Esophagus squamous epithelium (tissue), 5 donors: ENCODE results near the gene STUB1. TPM values are rescaled to one million over a fixed set of nuclear protein-coding genes. Genes with fewer than 3 reads are reported as not detected.
A peak's percentile ranks its signal among the peaks of the same experiment; 100 is the strongest.

Experiments
- DNase-seq: peaks from one replicate; lab custom pipeline; 2025; lab: John Stamatoyannopoulos, UW
- H3K27ac ChIP-seq, 4 donors: fragments of 200-600 bp; sonication (generic); one replicate each; pipeline ENCODE4 v1.5.1; 2016 to 2019; ENCODE audit warnings: mild to moderate bottlenecking in 1 of 4
- H3K27me3 ChIP-seq, 4 donors: fragments of 200-600 bp; sonication (generic); 1 replicate in 3 of 4; 2 replicates in 1 of 4; pipeline versions ENCODE4 v1.5.1 to v1.6.0; 2017 to 2021; ENCODE audit warnings: antibody characterized with exemption in 1 of 4
- H3K36me3 ChIP-seq, 3 donors: fragments of 200-600 bp; sonication (generic); one replicate each; pipeline ENCODE4 v1.5.1; 2016 to 2019
- H3K4me1 ChIP-seq, 3 donors: fragments of 200-600 bp; sonication (generic); one replicate each; pipeline ENCODE4 v1.5.1; 2017 to 2019
- H3K4me3 ChIP-seq, 4 donors: fragments of 200-600 bp; sonication (generic); 1 replicate in 3 of 4; 2 replicates in 1 of 4; pipeline ENCODE4 v1.5.1; 2016 to 2019; ENCODE audit warnings: mild to moderate bottlenecking in 2 of 4, moderate library complexity in 1 of 4
- H3K9me3 ChIP-seq, 3 donors: fragments of 200-600 bp; sonication (generic); one replicate each; pipeline ENCODE4 v1.5.1; 2016 to 2019
- POLR2A ChIP-seq, 4 donors: fragments of 450-650 bp; IDR thresholded peaks; one replicate each; pipeline ENCODE4 v1.6.1; 2017; ENCODE audit warnings: antibody characterized with exemption in 4 of 4, mild to moderate bottlenecking in 4 of 4, moderate library complexity in 3 of 4
- WGBS, 2 donors: methylation state at CpG; one replicate each; pipeline ENCODE4 v1.1.5; 2018; 5-methylcytosine and 5-hydroxymethylcytosine counted together
- intact Hi-C: fragments of 100-400 bp; cut with DNase I; formaldehyde crosslinking; loops from one replicate; pipeline ENCODE4 v1.15.0; 2022
- total RNA-seq, 4 donors: library from RNA; depleted of rRNA; stranded (reverse); fragments of >200 nt; gene quantifications; one replicate each; pipeline ENCODE4 v1.1.0, GENCODE V29; 2016
- TF ChIP-seq, protein P1 (sequence below), 6 experiments: fragments of 450-650 bp in 4 of 6; fragments of 200-600 bp in 2 of 6; sonication (generic) in 2 of 6; IDR thresholded peaks; one replicate each; pipeline ENCODE4 v1.5.1; 2016 to 2019; ENCODE audit warnings: antibody characterized with exemption in 6 of 6, mild to moderate bottlenecking in 4 of 6, moderate library complexity in 4 of 6
- donor health status: DM: yes; HTN: yes; CAD: no.

The STUB1 gene
- total RNA-seq, 4 donors from 2014 or later = 102 to 148 (median 120) TPM

DNA sequence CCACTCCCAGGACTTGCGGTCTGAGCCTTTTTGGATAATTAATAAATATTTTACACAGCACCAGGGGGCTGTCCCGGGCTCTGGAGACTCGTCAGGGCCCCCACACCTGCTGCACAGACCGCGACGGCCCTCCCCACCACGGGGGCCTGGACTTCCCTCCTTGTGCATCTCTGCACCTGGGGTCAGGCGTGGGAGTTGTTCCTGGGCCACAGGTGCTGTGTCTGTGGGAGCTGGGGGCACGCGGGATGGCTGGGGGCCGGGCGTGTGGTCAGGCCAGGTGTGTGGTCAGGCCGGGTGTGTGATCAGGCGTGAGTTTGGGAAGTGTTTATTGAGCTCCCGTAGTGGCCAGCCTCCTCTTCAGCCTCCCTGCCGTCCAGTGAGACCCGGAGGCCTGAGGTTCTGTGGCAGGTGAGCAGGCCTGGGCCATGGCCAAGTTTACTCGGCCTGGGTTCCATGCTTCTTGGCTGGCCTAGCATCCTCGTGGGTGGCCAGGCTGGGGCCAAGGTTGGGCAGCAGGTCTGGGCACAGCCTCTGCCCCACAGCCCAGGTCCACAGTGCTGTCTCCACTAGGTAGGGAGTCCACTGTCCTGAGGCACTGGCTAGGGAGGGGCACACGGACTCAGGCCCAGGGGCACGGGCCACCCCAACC lies 1.9 kb upstream of the STUB1 start:
- Histone ChIP-seq H3K4me1 (peaks cover 54 to 86% (median 65%) of the 10 kb centered on the region in 3 donors), H3K27ac (peak overlapping the region in 3 of 4 donors; percentile 79 to 97 (median 93)), H3K9me3 (no peaks in the 10 kb centered on the region), H3K36me3 (peaks cover 13 to 34% (median 20%) of the 10 kb centered on the region in 3 donors), H3K27me3 (peaks cover 0 to 33% (median 0%) of the 10 kb centered on the region in 4 donors), H3K4me3 (no peak overlapping the region)
- WGBS, 2 donors = 58 to 72% methylated on average over 4 of the region's 21 CpGs
- intact Hi-C loops = no loop called here
- TF ChIP-seq, protein P1, sequence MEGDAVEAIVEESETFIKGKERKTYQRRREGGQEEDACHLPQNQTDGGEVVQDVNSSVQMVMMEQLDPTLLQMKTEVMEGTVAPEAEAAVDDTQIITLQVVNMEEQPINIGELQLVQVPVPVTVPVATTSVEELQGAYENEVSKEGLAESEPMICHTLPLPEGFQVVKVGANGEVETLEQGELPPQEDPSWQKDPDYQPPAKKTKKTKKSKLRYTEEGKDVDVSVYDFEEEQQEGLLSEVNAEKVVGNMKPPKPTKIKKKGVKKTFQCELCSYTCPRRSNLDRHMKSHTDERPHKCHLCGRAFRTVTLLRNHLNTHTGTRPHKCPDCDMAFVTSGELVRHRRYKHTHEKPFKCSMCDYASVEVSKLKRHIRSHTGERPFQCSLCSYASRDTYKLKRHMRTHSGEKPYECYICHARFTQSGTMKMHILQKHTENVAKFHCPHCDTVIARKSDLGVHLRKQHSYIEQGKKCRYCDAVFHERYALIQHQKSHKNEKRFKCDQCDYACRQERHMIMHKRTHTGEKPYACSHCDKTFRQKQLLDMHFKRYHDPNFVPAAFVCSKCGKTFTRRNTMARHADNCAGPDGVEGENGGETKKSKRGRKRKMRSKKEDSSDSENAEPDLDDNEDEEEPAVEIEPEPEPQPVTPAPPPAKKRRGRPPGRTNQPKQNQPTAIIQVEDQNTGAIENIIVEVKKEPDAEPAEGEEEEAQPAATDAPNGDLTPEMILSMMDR (IDR thresholded peaks at IDR 0.05) = no peak
- TF ChIP-seq POLR2A (IDR thresholded peaks at IDR 0.05) = no peak
- no peak for DNase-seq

GRCh38 chr16:678858-679813 lies 1.1 kb upstream of the STUB1 start:
- intact Hi-C loops = no loop called here
- DNase-seq = no peak
- TF ChIP-seq POLR2A (IDR thresholded peaks at IDR 0.05) = no peak
- TF ChIP-seq, protein P1 (IDR thresholded peaks at IDR 0.05) = no peak
- 48 to 70% methylated on average over 2 to 6 of the region's 52 CpGs for WGBS, 2 donors
- H3K4me1 ChIP-seq = peaks cover 59 to 89% (median 70%) of the 10 kb centered on the region in 3 donors
- H3K4me3 ChIP-seq = peak overlapping the region; percentile 69 to 98 (median 88)
- no peaks in the 10 kb centered on the region for H3K9me3 ChIP-seq
- H3K27me3 ChIP-seq = peaks cover 0 to 33% (median 0%) of the 10 kb centered on the region in 4 donors
- H3K36me3 ChIP-seq = peaks cover 11 to 26% (median 15%) of the 10 kb centered on the region in 3 donors
- H3K27ac ChIP-seq = peak overlapping the region; percentile 60 to 97 (median 86)

DNA sequence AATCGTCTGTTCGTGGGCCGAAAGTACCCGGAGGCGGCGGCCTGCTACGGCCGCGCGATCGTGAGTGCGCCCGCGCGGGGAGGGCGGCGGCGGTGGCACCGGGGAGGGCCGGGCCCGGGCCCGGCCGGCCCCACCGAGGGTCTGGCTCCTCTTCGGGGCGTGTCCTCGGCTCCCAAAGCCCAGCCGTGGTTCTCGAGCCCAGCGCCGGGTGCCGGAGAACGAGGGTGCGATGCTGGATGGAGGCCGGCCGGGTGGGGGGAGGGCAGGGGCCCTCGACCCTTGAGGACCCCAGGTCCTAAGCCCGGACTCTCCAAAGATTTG lies 375 bp downstream of the STUB1 start:
- TF ChIP-seq, protein P1 (IDR thresholded peaks at IDR 0.05) = no peak
- TF ChIP-seq POLR2A (IDR thresholded peaks at IDR 0.05) = no peak
- no peak for DNase-seq
- Histone ChIP-seq H3K27me3 (peaks cover 0 to 28% (median 0%) of the 10 kb centered on the region in 4 donors), H3K4me3 (peak overlapping the region; percentile 69 to 98 (median 88)), H3K27ac (peak overlapping the region; percentile 90 to 97 (median 94)), H3K9me3 (no peaks in the 10 kb centered on the region), H3K36me3 (peaks cover 11 to 25% (median 15%) of the 10 kb centered on the region in 3 donors), H3K4me1 (peaks cover 65 to 88% (median 76%) of the 10 kb centered on the region in 3 donors)
- intact Hi-C loops = no loop called here
- WGBS, 2 donors = no CpG with 5 or more reads among the region's 38 CpGs

GRCh38 chr16:680967-681745 lies 946 bp downstream of the STUB1 start:
- peak overlapping the region; percentile 69 to 98 (median 88) for H3K4me3 ChIP-seq
- peaks cover 11 to 31% (median 15%) of the 10 kb centered on the region in 3 donors for H3K36me3 ChIP-seq
- H3K27me3 ChIP-seq = peaks cover 0 to 22% (median 0%) of the 10 kb centered on the region in 4 donors
- TF ChIP-seq, protein P1 (IDR thresholded peaks at IDR 0.05) = no peak
- no peak for TF ChIP-seq POLR2A (IDR thresholded peaks at IDR 0.05)
- H3K9me3 ChIP-seq = no peaks in the 10 kb centered on the region
- intact Hi-C loops = no loop called here
- WGBS, 2 donors = 40 to 52% methylated on average over 2 to 18 of the region's 44 CpGs
- no peak for DNase-seq
- peak overlapping the region; percentile 90 to 97 (median 94) for H3K27ac ChIP-seq
- peaks cover 62 to 88% (median 75%) of the 10 kb centered on the region in 3 donors for H3K4me1 ChIP-seq
